CD4-positive, alpha-beta T cell (primary cell): ENCODE results near the gene SPSB4. TPM values are rescaled to one million over a fixed set of nuclear protein-coding genes. Genes with fewer than 3 reads are reported as not detected.

Source experiments
- ATAC-seq: fragments of 200-7000 bp; cut with Tn5 transposase; one replicate; pipeline ENCODE4 v1.10.0; 2022; ENCODE audit warnings: mild to moderate bottlenecking; ENCODE audit not compliant: poor library complexity
- CTCF ChIA-PET: fragments of 350-600 bp; sonication (Branson Sonifier 250); formaldehyde crosslinking; loops from one replicate; lab custom pipeline; 2021; ENCODE audit warnings: antibody characterized with exemption, inconsistent platforms; lab: Charles Lee
- POLR2A ChIA-PET: fragments of 350-600 bp; sonication (Branson Sonifier 250); formaldehyde crosslinking; loops from one replicate; lab custom pipeline; 2021; ENCODE audit warnings: antibody characterized with exemption, inconsistent platforms; lab: Charles Lee
- DNase-seq, 14 experiments: peaks; one replicate each; pipeline ENCODE4 v3.0.0-alpha.2; 2013 to 2020; ENCODE audit warnings: mixed read lengths in 2 of 14
- H3K27ac ChIP-seq, 2 donors: one replicate each; pipeline versions ENCODE4 v1.5.1 to v1.7.0; 2013; ENCODE audit warnings: low read length in 2 of 2, low read depth in 1 of 2, mild to moderate bottlenecking in 1 of 2
- H3K27me3 ChIP-seq, 2 experiments: 1 replicate in 1 of 2; 2 replicates in 1 of 2; pipeline versions ENCODE4 v1.6.1 to v1.7.0; 2013; ENCODE audit warnings: low read length in 2 of 2, control low read depth in 1 of 2, mild to moderate bottlenecking in 1 of 2, moderate library complexity in 1 of 2; ENCODE audit not compliant: insufficient read depth in 2 of 2, control insufficient read depth in 1 of 2
- H3K36me3 ChIP-seq: one replicate; pipeline ENCODE4 v1.6.1; 2013; ENCODE audit warnings: low read length, control low read depth; ENCODE audit not compliant: insufficient read depth
- H3K4me1 ChIP-seq: one replicate; pipeline ENCODE4 v1.6.1; 2013; ENCODE audit warnings: low read length, control low read depth; ENCODE audit not compliant: insufficient read depth
- H3K4me3 ChIP-seq: one replicate; pipeline ENCODE4 v1.5.1; 2013; ENCODE audit warnings: mild to moderate bottlenecking, low read length, moderate library complexity
- H3K9me3 ChIP-seq, 2 experiments: 1 replicate in 1 of 2; 2 replicates in 1 of 2; pipeline versions ENCODE4 v1.6.1 to v1.7.0; 2013; ENCODE audit warnings: low read length in 2 of 2, mild to moderate bottlenecking in 2 of 2, control low read depth in 1 of 2, moderate library complexity in 1 of 2; ENCODE audit not compliant: control insufficient read depth in 1 of 2, insufficient read depth in 1 of 2
- H3K27ac Mint-ChIP-seq: one replicate; pipeline ENCODE4 v1.8.0; 2020; ENCODE audit warnings: mixed read lengths
- H3K27me3 Mint-ChIP-seq: one replicate; pipeline ENCODE4 v1.8.0; 2021; ENCODE audit warnings: mixed read lengths
- H3K36me3 Mint-ChIP-seq: one replicate; pipeline ENCODE4 v1.8.0; 2021; ENCODE audit warnings: low read depth, mixed read lengths
- H3K4me1 Mint-ChIP-seq: one replicate; pipeline ENCODE4 v1.8.0; 2021; ENCODE audit warnings: low read depth, mixed read lengths
- H3K4me3 Mint-ChIP-seq: one replicate; pipeline ENCODE4 v1.8.0; 2020; ENCODE audit warnings: mild to moderate bottlenecking, mixed read lengths
- H3K9me3 Mint-ChIP-seq: one replicate; pipeline ENCODE4 v1.8.0; 2020; ENCODE audit warnings: mixed read lengths
- intact Hi-C, 2 experiments: fragments of 100-400 bp; cut with DNase I in 1 of 2; cut with micrococcal nuclease in 1 of 2; formaldehyde crosslinking; loops; one replicate each; pipeline versions ENCODE4 v1.15.1 to v1.9.0; 2023 to 2025; cut with DNase I, micrococcal nuclease
- total RNA-seq, 174 experiments: library from RNA in 2 of 174; stranded (reverse) in 2 of 174; gene quantifications; one replicate each; pipeline ENCODE4 v1.2.3 and lab custom pipeline; 2021 to 2026
- TF ChIP-seq, protein P1 (sequence below): fragments of 200-600 bp; IDR thresholded peaks from one replicate; pipeline ENCODE4 v1.8.0; 2022; ENCODE audit warnings: antibody characterized with exemption, mild to moderate bottlenecking

The SPSB4 gene
- total RNA-seq, 2 experiments from 2014 or later, result not detected

DNA sequence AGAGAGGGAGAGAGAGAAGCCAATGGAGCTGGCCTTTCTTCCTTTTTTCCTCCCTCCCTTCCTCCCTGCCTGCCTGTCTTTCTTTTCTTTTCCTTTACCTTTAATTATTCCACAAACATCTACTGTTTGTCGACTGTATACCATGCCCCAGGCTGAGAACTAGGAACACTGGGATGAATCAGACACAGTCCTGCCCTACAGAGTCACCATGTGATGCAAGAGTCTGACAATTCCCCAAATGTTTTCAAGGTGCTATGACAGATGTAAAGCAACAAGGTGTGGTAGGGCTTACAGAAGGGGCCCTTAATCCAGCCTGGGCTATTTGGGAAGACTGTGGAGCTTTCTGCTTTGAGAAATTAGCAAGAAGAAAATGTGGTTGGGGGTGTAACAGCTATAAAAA is 4.0 kb upstream of the SPSB4 start:
- H3K4me1 Mint-ChIP-seq, result peaks cover 12% of the 10 kb centered on the region
- CTCF ChIA-PET, result no interaction called here

DNA sequence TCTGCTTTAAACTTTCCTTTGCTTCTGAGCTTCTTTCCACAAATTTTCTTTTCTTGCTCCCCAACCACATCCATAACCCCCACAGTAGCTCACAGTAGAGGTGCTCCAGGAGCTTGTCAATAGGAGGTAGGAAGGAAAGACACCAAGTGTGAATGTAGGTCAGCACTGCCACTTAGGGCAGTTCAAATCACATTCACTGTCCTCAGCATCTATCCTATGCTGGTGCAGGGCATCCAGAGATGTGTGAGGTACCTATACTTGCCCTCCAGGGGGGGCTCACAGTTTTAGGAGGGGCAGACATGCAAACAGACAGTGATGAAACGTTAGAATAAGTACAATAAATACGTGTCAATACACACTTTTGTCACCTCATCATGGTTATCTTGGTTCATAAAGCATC is 1.5 kb upstream of the SPSB4 start:
- intact Hi-C loops, result no loop called here
- no peaks in the 10 kb centered on the region for H3K36me3 ChIP-seq
- no peak for DNase-seq
- CTCF ChIA-PET, result interaction anchor here (1.5 kb wide), 1 partner anchor 10 kb away, joined by 3 read pairs; no protein-coding TSS in a partner anchor
- H3K27ac ChIP-seq, result no peak overlapping the region
- peaks cover 35 to 42% of the 10 kb centered on the region in 2 experiments for H3K27me3 ChIP-seq
- Mint-ChIP-seq H3K4me3 (no peak overlapping the region), H3K4me1 (peaks cover 17% of the 10 kb centered on the region), H3K9me3 (no peaks in the 10 kb centered on the region), H3K36me3 (no peaks in the 10 kb centered on the region), H3K27me3 (peaks cover 61% of the 10 kb centered on the region), H3K27ac (no peak overlapping the region)
- TF ChIP-seq, protein P1, sequence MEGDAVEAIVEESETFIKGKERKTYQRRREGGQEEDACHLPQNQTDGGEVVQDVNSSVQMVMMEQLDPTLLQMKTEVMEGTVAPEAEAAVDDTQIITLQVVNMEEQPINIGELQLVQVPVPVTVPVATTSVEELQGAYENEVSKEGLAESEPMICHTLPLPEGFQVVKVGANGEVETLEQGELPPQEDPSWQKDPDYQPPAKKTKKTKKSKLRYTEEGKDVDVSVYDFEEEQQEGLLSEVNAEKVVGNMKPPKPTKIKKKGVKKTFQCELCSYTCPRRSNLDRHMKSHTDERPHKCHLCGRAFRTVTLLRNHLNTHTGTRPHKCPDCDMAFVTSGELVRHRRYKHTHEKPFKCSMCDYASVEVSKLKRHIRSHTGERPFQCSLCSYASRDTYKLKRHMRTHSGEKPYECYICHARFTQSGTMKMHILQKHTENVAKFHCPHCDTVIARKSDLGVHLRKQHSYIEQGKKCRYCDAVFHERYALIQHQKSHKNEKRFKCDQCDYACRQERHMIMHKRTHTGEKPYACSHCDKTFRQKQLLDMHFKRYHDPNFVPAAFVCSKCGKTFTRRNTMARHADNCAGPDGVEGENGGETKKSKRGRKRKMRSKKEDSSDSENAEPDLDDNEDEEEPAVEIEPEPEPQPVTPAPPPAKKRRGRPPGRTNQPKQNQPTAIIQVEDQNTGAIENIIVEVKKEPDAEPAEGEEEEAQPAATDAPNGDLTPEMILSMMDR, result no peak
- H3K4me3 ChIP-seq, result no peak overlapping the region
- peaks cover 11% of the 10 kb centered on the region for H3K4me1 ChIP-seq
- POLR2A ChIA-PET, result no interaction called here
- H3K9me3 ChIP-seq, result peaks cover 0 to 5% of the 10 kb centered on the region in 2 experiments
- ATAC-seq, result no peak

More for the DNA sequence above, 4.0 kb upstream of the SPSB4 start:
- Mint-ChIP-seq H3K9me3 (no peaks in the 10 kb centered on the region), H3K27ac (no peak overlapping the region), H3K4me3 (no peak overlapping the region), H3K27me3 (peaks cover 46% of the 10 kb centered on the region), H3K36me3 (no peaks in the 10 kb centered on the region)
- Histone ChIP-seq H3K27ac (no peak overlapping the region), H3K4me3 (no peak overlapping the region), H3K36me3 (no peaks in the 10 kb centered on the region), H3K9me3 (no peaks in the 10 kb centered on the region), H3K4me1 (peaks cover 11% of the 10 kb centered on the region), H3K27me3 (peaks cover 24 to 29% of the 10 kb centered on the region in 2 experiments)
- intact Hi-C loops, result no loop called here
- DNase-seq (no peak), ATAC-seq (no peak)
- TF ChIP-seq, protein P1, result no peak
- POLR2A ChIA-PET, result no interaction called here

DNA sequence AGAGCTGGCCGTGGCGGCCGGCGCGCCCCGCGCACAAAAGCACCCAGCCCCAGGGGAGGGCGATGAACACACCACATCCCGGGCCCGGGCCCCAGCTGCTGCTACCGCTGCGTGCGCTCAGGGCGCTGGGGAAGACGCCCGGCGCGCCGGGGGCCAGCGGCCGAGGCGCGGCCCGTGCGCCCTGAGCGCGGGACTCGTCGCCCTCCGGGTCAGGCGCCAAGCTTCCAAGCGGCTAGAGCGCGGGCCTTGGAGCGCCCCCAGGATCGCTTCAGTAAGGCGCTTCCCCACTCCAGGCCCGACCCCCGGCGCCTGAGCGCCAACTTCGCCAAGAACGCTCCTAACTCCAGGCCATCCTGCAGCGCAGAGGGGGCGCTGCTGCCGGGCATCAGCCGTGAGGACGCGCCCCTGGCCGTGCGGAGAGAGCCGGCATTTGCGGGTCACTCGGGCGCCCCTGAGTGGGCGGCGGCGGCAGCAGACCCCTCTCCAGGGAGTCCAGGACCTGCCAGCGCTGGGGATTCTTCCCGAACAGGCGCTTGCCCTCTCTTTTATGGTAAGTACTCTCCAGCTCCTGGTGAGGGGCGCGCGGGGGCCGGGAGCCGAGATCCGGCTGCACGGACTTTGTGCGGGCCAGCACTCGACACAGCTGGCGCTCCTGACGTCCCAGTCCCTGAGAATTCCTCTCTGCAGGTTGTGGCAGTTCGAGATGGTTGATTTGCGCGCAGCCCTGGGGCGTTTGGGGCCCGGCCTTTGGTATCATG is 475 bp downstream of the SPSB4 start:
- no peak for DNase-seq
- intact Hi-C loops, result no loop called here
- ChIA-PET CTCF (no interaction called here), POLR2A (no interaction called here)
- peaks cover 11% of the 10 kb centered on the region for H3K4me1 ChIP-seq
- H3K4me1 Mint-ChIP-seq, result peaks cover 17% of the 10 kb centered on the region
- ATAC-seq, result no peak
- no peak overlapping the region for H3K4me3 ChIP-seq
- H3K27me3 Mint-ChIP-seq, result peaks cover 73% of the 10 kb centered on the region
- H3K9me3 Mint-ChIP-seq, result no peaks in the 10 kb centered on the region
- TF ChIP-seq, protein P1, result no peak
- H3K4me3 Mint-ChIP-seq, result no peak overlapping the region
- H3K27me3 ChIP-seq, result peaks cover 35 to 42% of the 10 kb centered on the region in 2 experiments
- H3K27ac ChIP-seq, result no peak overlapping the region
- peaks cover 0 to 5% of the 10 kb centered on the region in 2 experiments for H3K9me3 ChIP-seq
- no peaks in the 10 kb centered on the region for H3K36me3 Mint-ChIP-seq
- no peaks in the 10 kb centered on the region for H3K36me3 ChIP-seq
- no peak overlapping the region for H3K27ac Mint-ChIP-seq
